Right cardiac atrium (tissue), 5 donors: ENCODE data around the gene TAF10. TPM values are rescaled to one million over a fixed set of nuclear protein-coding genes. Genes with fewer than 3 reads are reported as not detected.

ENCODE experiments used
- ATAC-seq, 2 donors: fragments of 200-7000 bp; cut with Tn5 transposase; one replicate each; pipeline versions ENCODE4 v1.8.0 to v1.9.1; 2020; ENCODE audit warnings: moderate library complexity in 2 of 2, mild to moderate bottlenecking in 1 of 2
- DNase-seq, 3 donors: peaks; one replicate each; pipeline ENCODE4 v3.0.0-alpha.2; 2020
- H3K27ac ChIP-seq: one replicate; pipeline ENCODE4 v1.5.1; 2013; ENCODE audit warnings: mild to moderate bottlenecking, low read length, control low read depth, moderate library complexity
- H3K27me3 ChIP-seq: one replicate; pipeline ENCODE4 v1.6.1; 2013; ENCODE audit not compliant: control insufficient read depth, insufficient read depth
- H3K4me1 ChIP-seq: one replicate; pipeline ENCODE4 v1.6.1; 2013; ENCODE audit warnings: low read length; ENCODE audit not compliant: control insufficient read depth, insufficient read depth
- H3K4me3 ChIP-seq: one replicate; pipeline ENCODE4 v1.5.1; 2013; ENCODE audit warnings: low read length, control low read depth
- H3K9me3 ChIP-seq: one replicate; pipeline ENCODE4 v1.6.1; 2013; ENCODE audit warnings: low read length; ENCODE audit not compliant: control insufficient read depth
- WGBS: extraction: QIAGEN DNeasy Blood & Tissue Kit; methylation state at CpG from one replicate; pipeline ENCODE4 v1.1.7; 2013; 5-methylcytosine and 5-hydroxymethylcytosine counted together
- intact Hi-C, 4 donors: fragments of 100-400 bp; cut with DNase I; formaldehyde crosslinking; loops; one replicate each; pipeline versions ENCODE4 v1.11.0 to v1.14.0; 2022 to 2023
- polyA plus RNA-seq: library from polyadenylated mRNA; stranded (reverse); fragments of 200-250 nt; gene quantifications from one replicate; pipeline ENCODE4 v1.2.3, GENCODE V29; 2013
- total RNA-seq, 4 donors: library from RNA; stranded (reverse); fragmentation: NEBNext Ultra II Directional; extraction: Animal tissue kit (Norgen Biotek cat#: 25700); gene quantifications; one replicate each; pipeline ENCODE4 v1.2.1, GENCODE V29; 2021
- donor health status: healthy with polysubstance abuse.
- donor health status: DM: no; HTN: yes; CAD: no.
- donor health status: DM: no; HTN: no; CAD: no.
- donor health status: DM: no; HTN: yes; CAD: no; lungs with severe emphysema.
- donor health status: DM: yes; HTN: yes; CAD: no.

TAF10 gene
- total and polyA plus RNA-seq, 5 donors = 96.9 to 115 (median 100) TPM

- Histone ChIP-seq H3K27ac (no peak overlapping the region), H3K27me3 (no peaks in the 10 kb centered on the region), H3K4me3 (no peak overlapping the region), H3K9me3 (no peaks in the 10 kb centered on the region), H3K4me1 (peaks cover 2% of the 10 kb centered on the region)
- ATAC-seq = no peak
- intact Hi-C loops = no loop called here
- DNase-seq = no peak
- WGBS = 95% methylated on average over 5 of the region's 5 CpGs
Measured at GRCh38 chr11:6615046-6615445, 3.0 kb upstream of the TAF10 start.

- no peak for DNase-seq
- Histone ChIP-seq H3K4me1 (peaks cover 2% of the 10 kb centered on the region), H3K27me3 (no peaks in the 10 kb centered on the region), H3K27ac (no peak overlapping the region), H3K4me3 (no peak overlapping the region), H3K9me3 (no peaks in the 10 kb centered on the region)
- intact Hi-C loops = loop anchor here in 2 of 4 donors (5.0 kb wide), 1 partner anchor 68 kb away; the partner anchor contains the start of gene MRPL17 (in 2 of the 2)
- ATAC-seq = no peak
- 88% methylated on average over 2 of the region's 2 CpGs for WGBS
Measured at GRCh38 chr11:6614446-6614845, 2.4 kb upstream of the TAF10 start.

- ATAC-seq (no peak), DNase-seq (no peak)
- H3K4me3 ChIP-seq = no peak overlapping the region
- H3K4me1 ChIP-seq = peaks cover 2% of the 10 kb centered on the region
- WGBS = 96% methylated on average over 3 of the region's 3 CpGs
- H3K9me3 ChIP-seq = no peaks in the 10 kb centered on the region
- H3K27ac ChIP-seq = no peak overlapping the region
- intact Hi-C loops = loop anchor here in 3 of 4 donors (2.0 to 5.0 kb wide), 2 partner anchors 69 kb away; partner anchors contain the start of gene MRPL17 (in 3 of the 3)
- no peaks in the 10 kb centered on the region for H3K27me3 ChIP-seq
Measured at GRCh38 chr11:6613496-6613895, 1.5 kb upstream of the TAF10 start.

DNA sequence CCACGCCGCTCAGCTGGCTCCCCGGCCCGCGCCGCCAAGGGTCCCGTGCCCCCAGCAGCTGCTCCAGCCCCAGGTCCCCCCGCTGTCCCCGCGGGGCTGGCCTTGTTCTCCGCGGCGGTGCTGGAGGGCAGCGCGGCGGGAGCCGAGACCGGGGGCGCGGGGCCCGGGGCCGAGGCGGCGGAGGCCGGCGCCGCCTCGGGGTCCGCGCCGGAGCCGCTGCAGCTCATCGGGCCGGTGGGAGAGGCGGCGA lies 128 bp downstream of the TAF10 start:
- H3K4me1 ChIP-seq = peaks cover 6% of the 10 kb centered on the region
- intact Hi-C loops = loop anchor here in 3 of 4 donors (2.0 to 5.0 kb wide), 2 partner anchors 70 to 71 kb away; partner anchors contain the start of gene MRPL17 (in 3 of the 3)
- no peak for DNase-seq
- no peaks in the 10 kb centered on the region for H3K27me3 ChIP-seq
- under 1% methylated on average over 36 of the region's 36 CpGs for WGBS
- no peaks in the 10 kb centered on the region for H3K9me3 ChIP-seq
- peak overlapping the region; percentile 91 for H3K4me3 ChIP-seq
- ATAC-seq = no peak
- peak overlapping the region; percentile 88 for H3K27ac ChIP-seq

- Histone ChIP-seq H3K9me3 (no peaks in the 10 kb centered on the region), H3K4me1 (peaks cover 11% of the 10 kb centered on the region), H3K27ac (peak overlapping the region; percentile 88), H3K27me3 (no peaks in the 10 kb centered on the region), H3K4me3 (peak overlapping the region; percentile 91)
- peak; percentile 1 to 2 for ATAC-seq
- DNase-seq = peak; percentile 61 to 89 (median 80)
- intact Hi-C loops = loop anchor here in 2 of 4 donors (5.0 kb wide), 1 partner anchor 71 kb away; the partner anchor contains the start of gene MRPL17 (in 2 of the 2)
- 10% methylated on average over 39 of the region's 39 CpGs for WGBS
Measured at GRCh38 chr11:6611092-6611962, 689 bp downstream of the TAF10 start.

- Histone ChIP-seq H3K27ac (no peak overlapping the region), H3K4me3 (no peak overlapping the region), H3K9me3 (no peaks in the 10 kb centered on the region), H3K4me1 (peaks cover 14% of the 10 kb centered on the region), H3K27me3 (no peaks in the 10 kb centered on the region)
- ATAC-seq (no peak), DNase-seq (peak in 1 of 3 donors; percentile 65)
- WGBS = 87% methylated on average over 6 of the region's 6 CpGs
- intact Hi-C loops = loop anchor here in 2 of 4 donors (5.0 kb wide), 1 partner anchor 72 kb away; the partner anchor contains the start of gene MRPL17 (in 2 of the 2)
Measured at GRCh38 chr11:6610591-6610990, 1.4 kb downstream of the TAF10 start.

DNA sequence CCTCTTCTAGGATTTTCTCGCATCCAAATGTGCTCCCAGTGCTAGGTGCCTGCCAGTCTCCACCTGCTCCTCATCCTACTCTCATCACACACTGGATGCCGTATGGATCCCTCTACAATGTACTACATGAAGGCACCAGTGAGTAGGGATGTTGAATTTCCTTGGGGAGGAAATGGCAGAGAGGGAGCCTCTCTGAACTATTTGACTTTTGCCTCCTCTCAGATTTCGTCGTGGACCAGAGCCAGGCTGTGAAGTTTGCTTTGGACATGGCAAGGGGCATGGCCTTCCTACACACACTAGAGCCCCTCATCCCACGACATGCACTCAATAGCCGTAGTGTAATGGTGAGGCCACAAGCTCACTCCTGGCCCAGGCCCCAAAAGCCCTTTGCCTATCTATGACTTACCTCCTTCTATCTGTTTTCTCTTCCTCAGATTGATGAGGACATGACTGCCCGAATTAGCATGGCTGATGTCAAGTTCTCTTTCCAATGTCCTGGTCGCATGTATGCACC lies 2.5 kb downstream of the TAF10 start:
- no peaks in the 10 kb centered on the region for H3K9me3 ChIP-seq
- DNase-seq (no peak), ATAC-seq (no peak)
- H3K27me3 ChIP-seq = no peaks in the 10 kb centered on the region
- 73% methylated on average over 8 of the region's 8 CpGs for WGBS
- no peak overlapping the region for H3K27ac ChIP-seq
- intact Hi-C loops = loop anchor here in 2 of 4 donors (5.0 kb wide), 1 partner anchor 73 kb away; the partner anchor contains the start of gene MRPL17 (in 2 of the 2)
- peaks cover 16% of the 10 kb centered on the region for H3K4me1 ChIP-seq
- H3K4me3 ChIP-seq = no peak overlapping the region

DNA sequence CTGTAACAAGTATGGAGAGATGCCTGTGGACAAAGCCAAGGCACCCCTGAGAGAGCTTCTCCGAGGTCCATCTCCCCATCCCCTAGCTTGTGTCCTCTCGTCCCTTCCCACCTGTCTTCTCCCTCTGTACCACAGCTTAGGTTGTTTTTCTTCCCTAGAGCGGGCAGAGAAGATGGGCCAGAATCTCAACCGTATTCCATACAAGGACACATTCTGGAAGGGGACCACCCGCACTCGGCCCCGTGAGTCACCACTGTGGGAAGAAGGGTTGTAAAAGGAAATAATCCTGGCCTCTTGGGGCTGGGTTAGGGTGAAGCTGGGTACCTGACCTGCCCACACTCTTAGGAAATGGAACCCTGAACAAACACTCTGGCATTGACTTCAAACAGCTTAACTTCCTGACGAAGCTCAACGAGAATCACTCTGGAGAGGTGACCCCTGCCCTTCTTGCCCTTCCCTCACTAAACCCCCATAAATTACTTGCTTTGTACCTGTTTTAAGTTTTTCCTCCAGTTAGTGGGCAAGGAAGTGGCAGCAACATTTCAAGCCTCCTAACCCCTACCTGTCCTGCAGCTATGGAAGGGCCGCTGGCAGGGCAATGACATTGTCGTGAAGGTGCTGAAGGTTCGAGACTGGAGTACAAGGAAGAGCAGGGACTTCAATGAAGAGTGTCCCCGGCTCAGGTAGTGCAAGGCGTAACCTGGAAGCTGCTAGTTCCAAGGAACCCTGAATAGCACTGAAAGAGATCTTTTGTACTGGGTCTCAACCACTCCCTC lies 3.1 kb downstream of the TAF10 start:
- intact Hi-C loops = no loop called here
- no peak for DNase-seq
- WGBS = 84% methylated on average over 14 of the region's 14 CpGs

GRCh38 chr11:6608011-6608410 lies 4.0 kb downstream of the TAF10 start:
- Histone ChIP-seq H3K4me1 (peaks cover 16% of the 10 kb centered on the region), H3K27ac (peak overlapping the region; percentile 47), H3K4me3 (no peak overlapping the region), H3K9me3 (no peaks in the 10 kb centered on the region), H3K27me3 (no peaks in the 10 kb centered on the region)
- intact Hi-C loops = no loop called here
- 86% methylated on average over 9 of the region's 9 CpGs for WGBS
- ATAC-seq (no peak), DNase-seq (peak in 1 of 3 donors; percentile 46)

More for the DNA sequence above, 3.1 kb downstream of the TAF10 start:
- Histone ChIP-seq H3K27ac (no peak overlapping the region), H3K4me1 (peaks cover 16% of the 10 kb centered on the region), H3K27me3 (no peaks in the 10 kb centered on the region), H3K9me3 (no peaks in the 10 kb centered on the region), H3K4me3 (no peak overlapping the region)
- no peak for ATAC-seq

DNA sequence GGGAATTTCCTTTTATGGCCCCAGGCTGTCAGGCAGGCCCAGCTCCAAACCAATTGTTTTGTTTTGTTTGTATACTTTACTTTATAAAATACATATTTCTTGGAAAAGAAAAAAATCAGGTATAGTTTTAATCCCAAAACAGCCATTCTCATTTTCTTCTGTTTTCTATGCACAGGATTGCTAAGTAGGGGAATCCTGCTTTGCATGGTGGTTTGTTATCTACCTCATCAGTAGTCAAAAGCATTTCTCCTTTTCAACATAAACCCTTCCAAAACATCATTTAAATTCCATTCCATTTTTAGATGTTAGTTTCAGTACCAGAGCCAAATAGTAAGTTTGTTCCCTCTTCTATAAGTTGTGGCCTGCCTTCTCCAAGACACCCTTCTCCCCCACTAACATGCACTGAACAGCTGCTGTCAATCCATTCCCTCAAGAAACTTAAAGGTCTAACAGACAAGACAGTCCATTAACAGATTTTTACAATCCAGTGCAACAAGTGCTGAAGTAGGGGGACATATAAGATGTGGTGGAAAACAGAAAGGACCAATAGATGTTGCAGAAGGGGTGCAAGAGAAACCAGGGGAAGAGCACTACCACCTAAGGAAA lies 4.7 kb downstream of the TAF10 start:
- no peaks in the 10 kb centered on the region for H3K27me3 ChIP-seq
- ATAC-seq = no peak
- no peak overlapping the region for H3K4me3 ChIP-seq
- peaks cover 16% of the 10 kb centered on the region for H3K4me1 ChIP-seq
- H3K9me3 ChIP-seq = no peaks in the 10 kb centered on the region
- peak overlapping the region; percentile 61 for H3K27ac ChIP-seq
- intact Hi-C loops = no loop called here
- DNase-seq = no peak
